ENCODE measurements around the gene CDH4. TPM values are rescaled to one million over a fixed set of nuclear protein-coding genes. Genes with fewer than 3 reads are reported as not detected.

Gene CDH4
- total RNA-seq, 2 experiments from 2014 or later: not detected

DNA sequence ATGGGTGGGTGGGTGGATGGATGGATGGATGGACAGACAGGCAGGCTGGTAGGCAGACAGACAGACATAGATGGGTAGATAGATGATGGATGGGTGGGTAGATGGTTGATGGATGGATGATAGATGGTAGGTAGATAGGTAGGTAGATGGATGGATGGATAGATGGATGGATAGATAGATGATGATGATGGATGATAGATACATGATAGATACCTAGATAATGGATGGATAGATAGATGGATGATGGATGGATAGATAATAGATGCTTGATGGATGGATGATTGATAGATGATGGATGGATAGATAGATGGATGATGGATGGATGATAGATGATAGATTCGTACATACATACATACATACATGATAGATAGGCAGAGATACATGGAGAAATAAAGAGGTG lies 368.1 kb downstream of the CDH4 start:
- TF ChIP-seq EZH2phosphoT487 (IDR thresholded peaks at IDR 0.05; ENCODE audit: borderline replicate concordance, low read depth, low read length): no peak
- TF ChIP-seq, protein P1, sequence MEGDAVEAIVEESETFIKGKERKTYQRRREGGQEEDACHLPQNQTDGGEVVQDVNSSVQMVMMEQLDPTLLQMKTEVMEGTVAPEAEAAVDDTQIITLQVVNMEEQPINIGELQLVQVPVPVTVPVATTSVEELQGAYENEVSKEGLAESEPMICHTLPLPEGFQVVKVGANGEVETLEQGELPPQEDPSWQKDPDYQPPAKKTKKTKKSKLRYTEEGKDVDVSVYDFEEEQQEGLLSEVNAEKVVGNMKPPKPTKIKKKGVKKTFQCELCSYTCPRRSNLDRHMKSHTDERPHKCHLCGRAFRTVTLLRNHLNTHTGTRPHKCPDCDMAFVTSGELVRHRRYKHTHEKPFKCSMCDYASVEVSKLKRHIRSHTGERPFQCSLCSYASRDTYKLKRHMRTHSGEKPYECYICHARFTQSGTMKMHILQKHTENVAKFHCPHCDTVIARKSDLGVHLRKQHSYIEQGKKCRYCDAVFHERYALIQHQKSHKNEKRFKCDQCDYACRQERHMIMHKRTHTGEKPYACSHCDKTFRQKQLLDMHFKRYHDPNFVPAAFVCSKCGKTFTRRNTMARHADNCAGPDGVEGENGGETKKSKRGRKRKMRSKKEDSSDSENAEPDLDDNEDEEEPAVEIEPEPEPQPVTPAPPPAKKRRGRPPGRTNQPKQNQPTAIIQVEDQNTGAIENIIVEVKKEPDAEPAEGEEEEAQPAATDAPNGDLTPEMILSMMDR (conservative IDR thresholded peaks at IDR 0.05; ENCODE audit: low read length): no peak
- ChIA-PET POLR2A (no interaction called here), CTCF (ENCODE audit: unreplicated experiment) (no interaction called here)
- Histone ChIP-seq H3K9me2 (ENCODE audit: insufficient read depth, low read length) (no peaks in the 10 kb centered on the region), H3K27ac (ENCODE audit: low read depth, low read length, poor library complexity, severe bottlenecking) (no peak overlapping the region), H3K36me3 (ENCODE audit: insufficient read depth, low read length) (no peaks in the 10 kb centered on the region), H3K4me1 (ENCODE audit: insufficient read depth, low read length, poor library complexity, severe bottlenecking) (no peaks in the 10 kb centered on the region), H4K20me1 (ENCODE audit: insufficient read depth, low read length) (no peaks in the 10 kb centered on the region), H3K79me2 (ENCODE audit: insufficient read depth, low read depth, low read length) (no peaks in the 10 kb centered on the region), H3K4me3 (ENCODE audit: low read depth, low read length, poor library complexity, severe bottlenecking) (no peak overlapping the region), H3K9me3 (ENCODE audit: low read length) (no peaks in the 10 kb centered on the region), H2AFZ (ENCODE audit: low read length) (no peak overlapping the region), H3K4me2 (ENCODE audit: low read length) (no peak overlapping the region)
- intact Hi-C loops (cut with micrococcal nuclease; ENCODE audit: unreplicated experiment): no loop called here
- BruUV-seq (replicated peaks): no TSS peak
- no peak for DNase-seq (ENCODE audit: low spot score)

DNA sequence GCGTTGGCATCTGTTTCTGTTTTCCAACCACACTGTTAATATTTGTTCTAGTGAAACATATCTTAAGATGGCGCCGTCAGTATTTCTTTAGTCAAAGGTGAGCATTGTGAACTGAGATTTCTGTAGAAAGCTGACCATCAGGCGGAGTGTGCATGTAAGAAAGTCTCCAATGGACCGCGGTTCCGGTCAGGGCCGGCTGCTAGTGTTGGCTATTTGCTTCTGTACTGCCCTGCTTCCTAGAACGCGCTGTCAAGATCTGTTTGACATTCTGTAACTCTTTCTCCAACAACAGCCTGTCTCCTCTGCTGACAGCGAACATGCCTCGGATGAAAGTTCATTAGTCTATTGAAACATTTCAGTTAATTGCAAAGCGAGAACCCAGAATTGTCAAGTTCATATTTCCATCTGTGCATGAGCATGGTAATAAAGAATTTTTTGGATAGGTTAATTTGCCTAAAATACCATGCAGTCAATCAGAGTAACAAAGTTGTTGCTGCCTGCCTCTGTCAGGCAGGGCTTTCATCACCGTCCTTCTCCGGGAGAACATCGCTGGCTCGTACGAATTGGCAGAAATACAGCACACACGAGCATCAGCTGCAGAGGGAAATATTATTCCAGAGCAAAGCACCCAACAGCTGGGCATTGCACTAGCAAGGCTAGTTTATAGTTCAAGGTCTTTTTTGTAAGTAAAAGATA lies 369.1 kb downstream of the CDH4 start:
- intact Hi-C loops (cut with micrococcal nuclease; ENCODE audit: unreplicated experiment): no loop called here
- no peak for TF ChIP-seq EZH2phosphoT487 (IDR thresholded peaks at IDR 0.05; ENCODE audit: borderline replicate concordance, low read depth, low read length)
- TF ChIP-seq, protein P1 (conservative IDR thresholded peaks at IDR 0.05; ENCODE audit: low read length): no peak
- CTCF ChIA-PET (ENCODE audit: unreplicated experiment): no interaction called here

DNA sequence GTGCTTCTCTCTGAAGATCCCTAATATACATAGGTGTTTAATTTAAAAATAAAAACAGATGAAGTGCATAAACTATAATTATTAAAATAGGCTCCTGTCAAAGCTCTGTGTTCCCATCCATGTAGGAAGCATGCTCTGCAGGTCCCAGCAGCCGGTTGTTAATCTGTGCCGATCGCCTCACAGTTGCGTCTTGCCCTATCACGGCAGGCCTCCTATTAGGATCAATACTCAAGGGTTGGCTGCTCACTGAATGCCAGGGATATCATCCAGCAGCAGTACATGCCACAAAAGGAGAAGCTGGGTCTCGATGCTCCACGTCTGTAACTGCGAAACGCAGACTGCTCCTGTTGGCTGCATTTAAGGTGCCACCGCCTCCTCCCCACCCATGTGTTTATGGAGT lies 369.8 kb downstream of the CDH4 start:
- no peaks in the 10 kb centered on the region for H3K36me3 ChIP-seq (ENCODE audit: insufficient read depth, low read length)
- H3K4me3 ChIP-seq (ENCODE audit: low read depth, low read length, poor library complexity, severe bottlenecking): no peak overlapping the region
- intact Hi-C loops (cut with micrococcal nuclease; ENCODE audit: unreplicated experiment): no loop called here
- H3K4me2 ChIP-seq (ENCODE audit: low read length): no peak overlapping the region
- TF ChIP-seq EZH2phosphoT487 (IDR thresholded peaks at IDR 0.05; ENCODE audit: borderline replicate concordance, low read depth, low read length): no peak
- TF ChIP-seq, protein P1 (conservative IDR thresholded peaks at IDR 0.05; ENCODE audit: low read length): no peak
- ChIA-PET CTCF (ENCODE audit: unreplicated experiment) (no interaction called here), POLR2A (no interaction called here)
- no peaks in the 10 kb centered on the region for H3K9me3 ChIP-seq (ENCODE audit: low read length)
- no peak overlapping the region for H2AFZ ChIP-seq (ENCODE audit: low read length)
- no TSS peak for BruUV-seq (replicated peaks)
- H4K20me1 ChIP-seq (ENCODE audit: insufficient read depth, low read length): no peaks in the 10 kb centered on the region
- no peak for DNase-seq (ENCODE audit: low spot score)
- no peaks in the 10 kb centered on the region for H3K79me2 ChIP-seq (ENCODE audit: insufficient read depth, low read depth, low read length)
- H3K4me1 ChIP-seq (ENCODE audit: insufficient read depth, low read length, poor library complexity, severe bottlenecking): no peaks in the 10 kb centered on the region
- H3K9me2 ChIP-seq (ENCODE audit: insufficient read depth, low read length): no peaks in the 10 kb centered on the region
- no peak overlapping the region for H3K27ac ChIP-seq (ENCODE audit: low read depth, low read length, poor library complexity, severe bottlenecking)

More for the DNA sequence above, 369.1 kb downstream of the CDH4 start:
- H3K36me3 ChIP-seq (ENCODE audit: insufficient read depth, low read length): no peaks in the 10 kb centered on the region
- no peaks in the 10 kb centered on the region for H4K20me1 ChIP-seq (ENCODE audit: insufficient read depth, low read length)
- no peaks in the 10 kb centered on the region for H3K9me2 ChIP-seq (ENCODE audit: insufficient read depth, low read length)
- H3K4me1 ChIP-seq (ENCODE audit: insufficient read depth, low read length, poor library complexity, severe bottlenecking): no peaks in the 10 kb centered on the region
- no peaks in the 10 kb centered on the region for H3K9me3 ChIP-seq (ENCODE audit: low read length)
- H3K4me3 ChIP-seq (ENCODE audit: low read depth, low read length, poor library complexity, severe bottlenecking): no peak overlapping the region
- POLR2A ChIA-PET: no interaction called here
- DNase-seq (ENCODE audit: low spot score): no peak
- no peaks in the 10 kb centered on the region for H3K79me2 ChIP-seq (ENCODE audit: insufficient read depth, low read depth, low read length)
- no peak overlapping the region for H2AFZ ChIP-seq (ENCODE audit: low read length)
- H3K27ac ChIP-seq (ENCODE audit: low read depth, low read length, poor library complexity, severe bottlenecking): no peak overlapping the region
- no TSS peak for BruUV-seq (replicated peaks)
- no peak overlapping the region for H3K4me2 ChIP-seq (ENCODE audit: low read length)

All from OCI-LY7 (cell line).